AG10803 (cell line): ENCODE results near the gene QRSL1.
"Not testable (repeated sequence)": the region's sequence is repeated elsewhere in the genome, so short reads cannot be mapped to it uniquely, and the experiment has no call there.

Experiments
- DNase-seq: peaks from one replicate; pipeline ENCODE4 v3.0.0; 2010; ENCODE audit warnings: low read depth
- H3K4me3 ChIP-seq: 2 replicates; pipeline ENCODE4 v1.5.1; 2011; ENCODE audit warnings: mild to moderate bottlenecking, low read length, control low read depth
- CTCF ChIP-seq: conservative IDR thresholded peaks from 2 replicates; pipeline ENCODE4 v1.5.1; 2011; ENCODE audit warnings: mild to moderate bottlenecking, low read length, control low read depth, inconsistent platforms

The QRSL1 gene

GRCh38 chr6:106623039-106623438, 6.3 kb upstream of the QRSL1 start:
- no peak for TF ChIP-seq CTCF
- DNase-seq = no peak
- no peak overlapping the region for H3K4me3 ChIP-seq

GRCh38 chr6:106626485-106626884, 2.9 kb upstream of the QRSL1 start:
- DNase-seq = no peak
- TF ChIP-seq CTCF = no peak
- H3K4me3 ChIP-seq = no peak overlapping the region

GRCh38 chr6:106627760-106628159, 1.6 kb upstream of the QRSL1 start:
- DNase-seq, H3K4me3 ChIP-seq: not testable (repeated sequence)

GRCh38 chr6:106628658-106629102, 698 bp upstream of the QRSL1 start:
- peak; percentile 4 for DNase-seq
- TF ChIP-seq CTCF = no peak
- peak overlapping the region; percentile 89 for H3K4me3 ChIP-seq

- no peak for DNase-seq
- no peak for TF ChIP-seq CTCF
- peak overlapping the region; percentile 89 for H3K4me3 ChIP-seq
Measured at GRCh38 chr6:106629859-106630163, 433 bp downstream of the QRSL1 start.

- no peak for DNase-seq
- no peak for TF ChIP-seq CTCF
- peak overlapping the region; percentile 89 for H3K4me3 ChIP-seq
Measured at GRCh38 chr6:106630366-106630765, 988 bp downstream of the QRSL1 start.

GRCh38 chr6:106631346-106631745, 2.0 kb downstream of the QRSL1 start:
- no peak for TF ChIP-seq CTCF
- H3K4me3 ChIP-seq = no peak overlapping the region
- peak; percentile 15 for DNase-seq

GRCh38 chr6:106634565-106634964, 5.2 kb downstream of the QRSL1 start:
- DNase-seq = no peak
- no peak for TF ChIP-seq CTCF
- no peak overlapping the region for H3K4me3 ChIP-seq
